Measurements from ENCODE around the gene USP34.
A peak's percentile ranks its signal among the peaks of the same experiment; 100 is the strongest.
"Not testable (repeated sequence)": the region's sequence is repeated elsewhere in the genome, so short reads cannot be mapped to it uniquely, and the experiment has no call there.

Gene USP34

DNA sequence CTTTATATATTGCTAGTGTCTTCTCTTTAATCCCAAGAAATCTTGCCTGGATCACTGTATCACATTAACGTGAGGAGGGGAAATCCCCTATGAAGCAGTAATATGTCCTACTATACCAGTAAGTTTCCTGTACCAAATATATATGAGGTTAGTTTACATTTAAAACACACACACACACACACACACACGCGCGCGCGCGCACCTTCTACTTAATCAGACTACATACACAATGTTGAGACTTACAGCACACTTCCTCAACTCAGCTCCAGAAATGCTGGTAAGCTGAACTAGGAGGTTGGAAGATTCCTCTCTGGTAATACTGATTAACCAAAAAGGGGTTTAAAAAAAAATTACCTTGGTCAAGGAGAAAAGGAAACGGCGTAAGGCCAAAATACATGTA, 49.3 kb downstream of the USP34 start:
- peak in 1 of 5 experiments; percentile 61 for DNase-seq

DNA sequence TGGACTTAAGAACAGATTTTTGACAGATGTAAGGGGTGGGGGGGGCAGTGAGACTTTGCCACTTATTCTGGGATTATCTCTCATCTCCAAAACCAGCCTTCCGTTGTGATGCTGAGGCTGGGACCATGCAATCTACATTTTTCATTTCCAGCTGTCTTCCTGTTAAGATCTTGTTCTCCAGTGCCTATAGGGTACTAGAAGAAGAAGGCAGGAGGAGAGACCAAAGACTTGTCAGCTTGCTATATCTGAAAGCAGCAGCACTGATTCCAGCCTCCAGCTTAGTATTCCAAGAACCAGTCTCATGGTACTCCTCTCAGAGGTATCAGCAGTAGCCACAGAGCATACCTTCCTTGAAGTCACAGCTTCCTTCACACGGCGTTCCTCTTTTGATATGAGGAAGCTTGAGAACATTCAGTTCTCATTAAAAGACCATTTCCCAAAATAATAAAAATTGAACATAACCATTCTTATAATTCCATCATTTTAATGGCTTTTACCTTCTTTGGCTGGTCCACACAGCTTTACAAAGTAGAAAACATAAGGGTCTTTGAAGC, 49.8 kb downstream of the USP34 start:
- DNase-seq, result no peak

DNA sequence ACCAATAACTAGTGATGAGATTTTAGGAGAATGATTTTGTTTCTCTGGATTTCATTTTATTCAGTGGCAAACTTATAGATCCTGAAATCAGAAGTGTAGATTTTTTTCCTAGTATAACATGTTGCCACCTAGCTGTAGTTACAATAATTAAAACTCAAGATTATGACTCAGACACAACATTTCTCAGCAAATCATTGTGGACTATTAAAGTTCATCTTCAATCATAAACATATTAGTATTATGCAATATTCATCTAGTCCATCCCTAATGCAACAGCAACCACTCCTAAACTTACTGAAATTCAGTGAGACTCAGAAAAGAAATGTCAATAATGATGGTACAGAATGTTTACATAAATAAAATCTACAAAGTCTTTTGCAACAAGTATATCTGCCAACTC, 51.3 kb downstream of the USP34 start:
- no peak for DNase-seq

DNA sequence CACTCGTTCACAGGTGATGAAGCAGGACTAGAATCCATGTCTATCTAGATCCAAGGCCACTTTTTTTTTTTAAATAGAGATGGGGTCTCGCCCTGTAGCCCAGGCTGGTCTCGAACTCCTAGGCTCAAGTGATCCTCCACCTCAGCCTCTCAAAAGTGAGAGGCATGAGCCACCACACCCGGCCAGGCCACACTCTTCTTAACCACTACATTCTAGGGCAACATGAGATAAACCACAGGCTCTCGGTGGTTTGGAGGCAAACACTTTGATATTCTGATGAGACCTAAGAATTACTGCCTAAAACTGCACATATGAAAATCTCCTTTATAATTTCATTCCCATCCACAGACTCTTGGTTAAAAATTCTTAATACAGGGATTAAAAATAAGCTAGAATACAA, 51.8 kb downstream of the USP34 start:
- DNase-seq, result peak in 2 of 5 experiments; percentile 12 to 74

DNA sequence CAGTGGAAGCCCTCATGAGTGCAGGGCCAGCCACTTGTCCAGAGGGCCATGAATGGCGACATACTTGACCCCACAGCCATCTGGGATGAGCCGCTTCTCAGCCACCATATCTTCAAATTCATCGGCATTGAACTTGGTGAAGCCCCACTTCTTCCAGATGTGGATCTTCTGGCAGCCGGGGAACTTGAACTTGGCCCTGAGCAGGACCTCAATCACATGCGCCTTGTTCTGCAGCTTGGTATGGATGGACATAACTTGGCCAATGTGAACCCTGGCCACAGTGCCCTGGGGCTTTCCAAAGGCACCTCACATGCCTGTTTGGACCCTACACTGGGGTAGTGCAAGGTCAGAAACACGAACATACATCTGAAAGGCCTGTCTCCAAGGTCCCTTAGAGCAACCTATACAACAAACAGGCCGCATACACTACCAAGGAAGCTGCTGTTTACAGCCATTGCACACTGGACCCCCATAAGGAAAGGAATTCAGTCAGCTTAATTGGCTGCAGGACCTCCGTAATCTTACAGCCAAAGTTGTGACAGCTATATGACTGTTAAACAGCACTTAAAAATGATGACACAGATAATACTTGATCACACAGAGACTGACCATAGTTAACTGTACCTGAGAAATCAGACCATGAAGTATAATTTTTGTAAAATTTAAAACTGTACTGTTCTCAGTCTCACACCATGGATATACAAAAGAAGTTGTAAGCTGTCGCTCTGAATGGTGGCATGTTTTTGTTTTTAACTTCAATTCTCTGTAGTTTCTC, 53.8 kb downstream of the USP34 start:
- no peak for DNase-seq

DNA sequence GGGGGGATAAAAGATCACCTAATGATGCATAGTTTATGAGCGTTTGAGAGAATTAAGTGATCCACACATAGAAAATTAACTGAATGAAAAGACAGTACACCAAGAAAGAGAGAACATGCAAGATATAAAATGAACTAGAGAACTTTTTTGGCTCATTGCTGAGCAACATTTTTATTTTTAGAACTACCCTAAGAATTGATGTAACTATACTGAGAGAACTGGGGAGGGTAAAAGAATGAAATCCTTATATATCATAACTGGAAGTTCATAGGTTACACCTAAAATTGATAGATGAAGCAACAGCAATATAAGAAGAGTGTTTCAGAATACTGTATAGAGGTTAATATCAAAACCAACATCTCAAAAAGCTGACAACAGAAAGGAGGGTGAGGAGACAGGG, 55.6 kb downstream of the USP34 start:
- no peak for DNase-seq

DNA sequence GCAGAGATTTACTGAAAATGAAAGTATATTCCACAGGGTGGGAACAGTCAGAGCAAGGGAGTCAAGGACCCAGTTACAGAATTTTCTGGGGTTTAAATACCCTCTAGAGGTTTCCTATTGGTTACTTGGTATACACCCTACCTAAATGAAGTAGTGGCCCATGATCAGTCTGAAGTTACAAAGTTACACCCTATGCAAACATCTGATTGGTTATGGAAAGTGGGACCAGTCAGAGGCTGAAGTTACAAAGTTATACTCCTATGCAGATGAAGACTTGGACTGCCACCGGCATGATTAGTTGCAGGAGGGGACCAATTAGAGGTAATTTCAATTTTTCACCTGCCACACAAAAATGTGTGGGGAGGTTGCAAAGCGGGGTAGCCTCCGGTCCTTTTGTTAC, 56.2 kb downstream of the USP34 start:
- DNase-seq, result no peak

DNA sequence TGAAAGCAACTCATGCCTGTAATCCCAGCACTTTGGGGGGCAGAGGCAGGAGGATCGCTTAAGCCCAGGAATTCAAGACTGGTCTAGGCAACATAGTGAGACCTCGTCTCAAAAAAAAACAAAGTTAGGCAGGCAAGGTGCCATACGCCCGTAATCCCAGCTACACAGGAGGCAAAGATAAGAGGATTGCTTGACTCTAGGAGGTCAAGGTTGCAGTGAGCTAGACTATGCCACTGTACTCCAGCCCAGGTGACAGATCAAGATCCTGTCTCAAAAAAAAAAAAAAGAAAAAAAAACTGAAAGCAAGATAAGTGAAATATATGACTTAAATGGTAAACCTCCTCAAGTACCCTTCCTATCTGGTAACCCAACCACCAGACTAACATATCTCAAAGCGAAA, 59.8 kb downstream of the USP34 start:
- peak in 1 of 5 experiments; percentile 2 for DNase-seq

DNA sequence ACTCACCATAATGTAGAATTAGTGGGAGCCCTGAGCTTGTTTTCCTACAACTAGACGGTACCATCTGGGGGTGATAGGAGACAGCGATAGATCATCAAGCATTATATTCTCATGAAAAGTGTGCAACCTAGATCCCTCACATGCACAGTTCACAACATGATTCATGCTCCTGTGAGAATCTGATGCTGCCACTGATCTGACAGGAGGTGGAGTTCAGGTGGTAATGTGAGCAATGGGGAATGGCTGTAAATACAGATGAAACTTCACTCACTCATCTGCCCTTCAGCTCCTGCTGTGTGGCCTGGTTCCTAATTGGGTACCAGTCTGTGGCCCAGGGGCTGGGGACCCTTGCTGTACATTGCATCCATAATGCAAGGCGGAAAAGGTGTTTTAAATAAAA, 60.7 kb downstream of the USP34 start:
- DNase-seq, result no peak

DNA sequence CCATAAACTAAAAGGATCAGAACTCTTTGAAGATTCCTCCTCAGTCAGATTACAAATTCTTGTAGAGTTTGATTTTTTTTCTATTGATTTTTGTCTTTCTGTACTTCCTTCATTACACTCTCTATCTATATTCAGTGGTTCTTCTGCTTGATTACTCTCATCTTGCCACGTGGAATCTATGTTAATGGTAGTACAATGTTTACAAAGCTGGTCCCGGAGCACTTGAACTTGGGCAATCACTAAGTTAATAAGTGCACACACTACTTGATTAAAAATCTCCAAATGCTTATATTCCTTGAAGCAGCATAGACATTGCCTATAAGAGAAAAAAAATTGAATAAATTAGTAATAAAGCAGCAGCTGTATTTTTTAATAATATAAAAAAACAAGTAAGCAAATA, 65.1 kb downstream of the USP34 start:
- no peak for DNase-seq

DNA sequence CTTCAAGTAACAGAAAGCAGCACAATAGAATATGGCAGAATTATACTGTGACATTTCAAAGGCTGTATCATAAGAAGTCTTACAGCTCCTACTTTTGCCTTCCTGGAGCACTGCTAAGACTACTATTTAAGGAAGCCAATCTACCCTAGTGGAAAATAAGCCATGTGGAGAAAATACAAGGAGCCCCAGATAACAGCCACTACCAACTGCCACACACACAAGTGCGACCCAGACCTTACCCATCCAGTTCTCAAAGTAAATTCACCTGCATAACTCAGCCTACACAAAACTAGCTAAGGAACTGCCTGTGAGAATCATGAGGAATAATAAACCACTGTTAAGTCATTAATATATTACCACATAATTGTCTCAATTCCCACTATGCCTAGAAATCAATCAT, 66.4 kb downstream of the USP34 start:
- DNase-seq, result no peak

DNA sequence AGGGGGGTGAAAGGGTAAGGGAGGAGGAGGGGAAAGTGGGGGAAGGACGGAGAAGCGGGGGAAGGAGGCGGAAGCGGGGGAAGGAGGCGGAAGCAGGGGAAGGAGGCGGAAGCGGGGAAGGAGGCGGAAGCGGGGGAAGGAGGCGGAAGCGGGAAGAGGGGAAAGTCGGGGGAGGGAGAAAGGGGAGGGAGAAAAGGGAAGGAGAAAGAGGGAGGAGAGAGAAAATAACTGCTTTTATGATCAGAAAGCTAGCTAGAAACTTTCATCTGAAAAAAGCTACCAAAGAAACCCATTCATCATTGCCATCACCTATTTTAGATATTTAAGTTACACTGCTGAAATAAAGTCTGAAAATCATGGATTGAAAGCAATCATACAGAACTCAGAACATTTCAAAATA, 72.5 kb downstream of the USP34 start:
- no peak for DNase-seq

DNA sequence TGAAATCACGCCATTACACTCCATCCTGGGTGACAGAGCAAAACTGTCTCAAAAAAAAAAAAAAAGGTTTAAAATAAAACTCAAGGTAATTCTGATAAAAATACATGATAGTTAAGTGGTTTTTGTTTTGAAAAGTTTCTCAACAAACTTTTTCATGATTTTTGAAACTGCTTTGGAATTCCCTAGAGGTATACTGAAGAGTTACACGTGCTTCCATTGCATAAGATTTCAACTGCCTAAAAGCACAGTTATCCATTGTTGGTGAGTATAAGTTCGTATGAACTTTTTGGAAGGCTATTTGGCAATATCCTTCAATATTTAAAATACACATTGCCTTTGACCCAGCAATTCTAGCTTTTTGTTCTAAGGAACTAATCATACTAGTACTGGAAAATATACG, 74.9 kb downstream of the USP34 start:
- DNase-seq, result no peak

DNA sequence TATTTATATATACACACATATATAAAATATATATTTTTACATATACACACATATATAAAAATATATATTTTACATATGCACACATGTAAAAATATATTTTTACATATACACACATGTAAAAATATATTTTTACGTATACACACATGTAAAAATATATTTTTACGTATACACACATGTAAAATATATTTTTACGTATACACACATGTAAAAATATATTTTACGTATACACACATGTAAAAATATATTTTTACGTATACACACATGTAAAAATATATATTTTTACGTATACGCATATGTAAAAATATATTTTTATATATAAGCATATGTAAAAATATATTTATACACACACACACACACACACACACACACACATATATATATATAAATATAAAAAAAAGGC, 83.3 kb downstream of the USP34 start:
- not testable (repeated sequence) for DNase-seq

DNA sequence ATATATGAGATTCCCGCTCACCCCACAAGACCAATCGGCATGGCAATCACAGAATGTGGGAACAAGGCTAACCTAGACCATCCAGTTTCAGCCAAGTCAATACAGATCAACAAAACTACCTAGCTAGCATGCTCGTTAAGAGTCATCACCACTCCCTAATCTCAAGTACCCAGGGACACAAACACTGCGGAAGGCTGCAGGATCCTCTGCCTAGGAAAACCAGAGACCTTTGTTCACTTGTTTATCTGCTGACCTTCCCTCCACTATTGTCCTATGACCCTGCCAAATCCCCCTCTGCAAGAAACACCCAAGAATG, 90.0 kb downstream of the USP34 start:
- not testable (repeated sequence) for DNase-seq

DNA sequence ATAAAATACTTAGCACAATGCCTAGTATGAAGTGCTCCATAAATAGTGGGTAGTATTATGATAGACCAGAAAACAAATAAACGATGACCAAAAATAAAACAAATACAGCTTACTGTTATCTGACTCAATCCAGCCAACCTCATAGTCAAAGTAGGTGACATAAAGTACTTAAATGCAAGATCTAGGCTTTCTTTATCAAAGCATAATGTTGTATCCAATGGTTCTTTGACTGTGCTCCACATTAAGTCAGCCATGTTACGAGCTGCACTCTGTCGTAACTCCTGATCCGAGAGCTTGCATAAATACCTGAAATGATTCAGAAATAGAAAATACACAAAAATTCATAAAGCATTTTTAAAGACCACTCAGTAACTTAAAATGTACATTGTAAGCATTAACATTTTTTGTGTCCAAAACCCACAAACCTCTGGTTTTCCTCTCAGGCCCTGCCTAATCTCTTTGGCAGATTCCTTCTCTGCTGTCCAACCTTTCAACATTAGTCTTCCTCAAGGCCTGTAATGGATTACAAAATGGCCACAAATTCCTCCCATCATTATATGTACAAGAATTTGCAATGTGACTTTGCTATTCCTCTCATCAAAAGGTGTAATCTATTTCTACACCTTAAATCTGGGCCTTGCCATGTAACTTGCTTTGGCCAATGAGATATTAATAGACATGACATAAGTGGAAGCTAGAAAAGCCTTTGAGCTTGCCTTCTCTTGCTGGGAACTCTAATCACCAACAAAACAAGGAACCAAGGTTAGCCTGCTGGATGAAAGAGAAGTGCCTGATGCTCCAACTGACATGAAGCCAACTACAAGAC, 90.6 kb downstream of the USP34 start:
- no peak for DNase-seq

DNA sequence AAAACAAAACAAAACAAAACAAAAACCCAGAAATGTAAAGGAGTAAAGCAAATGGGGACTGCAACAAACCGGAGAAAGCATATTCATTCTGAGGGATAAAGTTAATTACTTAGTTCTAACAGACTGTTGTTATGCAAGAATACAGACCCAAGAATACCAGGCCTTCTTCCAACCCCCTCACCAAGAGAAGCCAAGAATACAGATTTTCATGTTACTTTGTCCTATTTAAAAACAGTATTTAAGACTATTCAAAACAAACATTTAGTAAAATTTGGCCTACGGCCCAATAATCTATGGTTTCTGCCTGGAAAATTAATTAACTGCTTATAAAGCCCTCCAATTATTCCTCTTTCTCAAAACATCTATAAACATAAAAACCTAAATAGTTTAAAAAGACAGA, 91.4 kb downstream of the USP34 start:
- no peak for DNase-seq

DNA sequence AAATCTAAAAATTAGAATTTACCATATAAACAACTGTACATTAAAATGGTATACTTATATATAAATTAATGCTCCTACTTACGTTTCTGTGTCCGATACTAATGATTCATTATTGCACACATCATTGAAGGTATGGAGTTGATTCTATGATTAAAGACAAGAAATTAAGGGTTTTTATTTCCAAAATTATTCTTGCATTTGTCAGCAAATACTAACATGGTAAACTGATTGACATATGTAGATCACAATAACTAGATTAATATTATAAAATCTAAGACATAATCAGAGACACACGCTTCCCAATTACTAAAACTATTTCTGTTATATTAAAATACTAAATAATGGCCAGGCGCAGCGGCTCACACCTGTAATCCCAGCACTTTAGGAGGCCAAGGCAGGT, 92.6 kb downstream of the USP34 start:
- no peak for DNase-seq

DNA sequence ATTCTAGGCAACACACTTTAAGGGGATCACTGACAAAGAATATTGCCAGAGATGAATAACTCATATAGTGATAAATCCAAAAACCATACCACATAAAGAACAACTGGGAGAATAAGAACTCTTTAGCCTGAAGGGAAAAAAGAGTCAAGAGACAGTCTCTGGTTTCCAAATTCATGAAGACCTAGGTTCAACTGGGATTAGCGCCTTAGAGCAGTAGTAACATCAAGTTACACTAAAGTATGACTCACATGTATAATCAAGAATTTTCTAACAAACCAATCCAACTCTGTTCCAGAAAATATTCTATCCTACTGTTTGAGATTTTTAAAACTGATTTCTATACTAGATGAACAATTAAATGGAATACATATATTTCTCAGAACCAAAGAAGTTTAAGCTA, 93.8 kb downstream of the USP34 start:
- no peak for DNase-seq

DNA sequence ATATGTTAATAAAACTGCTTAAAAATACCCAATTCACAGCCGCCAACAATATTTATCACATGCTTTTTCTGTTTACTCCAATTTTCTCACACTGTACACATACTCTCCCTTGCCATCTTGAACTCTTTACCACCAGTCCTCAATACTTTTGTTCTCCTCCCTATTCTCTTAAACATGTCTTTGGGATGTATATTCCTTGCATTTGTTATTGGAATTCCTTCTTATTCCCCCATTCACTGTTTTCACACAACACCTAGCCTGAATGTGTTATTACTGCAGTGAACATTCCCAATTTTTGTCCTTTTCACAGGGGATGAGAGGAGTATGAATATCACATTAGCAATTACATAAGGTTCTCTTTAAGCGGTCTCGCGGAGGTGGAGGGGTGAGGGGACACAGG, 94.7 kb downstream of the USP34 start:
- DNase-seq, result no peak

DNA sequence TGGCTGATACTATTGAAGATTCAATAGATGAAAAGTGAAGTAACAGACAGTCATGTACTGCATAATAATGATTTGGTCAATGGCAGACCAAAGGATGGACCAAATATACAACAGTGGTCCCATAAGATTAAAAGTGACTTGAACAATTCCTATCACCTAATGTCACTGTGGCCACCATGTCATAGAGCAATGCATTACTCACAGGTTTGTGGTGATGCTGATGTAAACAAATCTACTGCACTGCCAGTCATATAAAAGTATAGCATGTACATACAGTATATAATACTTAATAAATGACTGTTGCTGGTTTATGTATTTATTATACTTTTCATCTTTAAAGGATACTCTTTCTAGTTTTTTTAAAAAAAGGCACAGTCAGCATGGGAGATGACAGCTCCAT, 99.9 kb downstream of the USP34 start:
- peak in 1 of 5 experiments; percentile 13 for DNase-seq

DNA sequence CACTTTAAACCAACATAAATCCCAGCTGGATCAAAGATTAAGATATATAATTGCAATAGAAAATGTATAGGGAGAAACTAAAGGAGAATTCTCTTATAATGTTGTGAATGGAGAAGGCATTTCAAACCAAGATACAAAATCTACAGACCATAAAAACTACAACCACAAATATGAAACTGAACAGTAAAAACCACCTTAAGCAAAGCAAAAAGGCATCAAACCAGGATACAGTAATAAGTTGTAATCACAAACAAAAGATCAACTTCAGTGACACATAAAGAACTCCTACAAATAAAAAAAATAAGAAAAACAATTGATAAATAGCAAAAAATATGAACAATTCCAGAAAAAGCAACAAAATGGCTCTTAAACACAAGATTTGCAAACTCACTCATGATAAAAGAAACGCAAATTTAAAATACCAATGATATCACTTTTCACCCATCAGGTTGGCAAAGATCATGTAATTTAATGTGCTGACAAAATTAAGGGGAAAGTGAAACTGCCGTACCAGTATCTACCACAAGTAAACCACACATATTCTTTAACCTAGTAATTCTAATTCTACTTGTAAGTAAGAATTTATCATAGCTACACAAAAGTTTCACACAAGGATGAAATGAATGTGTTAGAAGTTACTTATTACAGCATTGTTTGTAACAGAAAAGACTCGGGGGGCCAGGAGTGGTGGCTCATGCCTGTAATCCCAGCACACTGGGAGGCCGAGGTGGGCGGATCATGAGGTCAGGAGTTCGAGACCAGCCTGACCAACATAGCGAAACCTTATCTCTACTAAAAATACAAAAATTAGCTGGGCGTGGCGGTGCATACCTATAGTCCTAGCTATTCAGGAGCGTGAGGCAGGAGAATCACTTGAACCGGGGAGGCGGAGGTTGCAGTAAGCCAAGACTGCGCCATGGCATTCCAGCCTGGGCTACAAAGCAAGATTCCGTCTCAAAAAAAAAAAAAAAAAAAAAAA, 101.9 kb downstream of the USP34 start:
- peak in 2 of 5 experiments; percentile 13 to 83 for DNase-seq

DNA sequence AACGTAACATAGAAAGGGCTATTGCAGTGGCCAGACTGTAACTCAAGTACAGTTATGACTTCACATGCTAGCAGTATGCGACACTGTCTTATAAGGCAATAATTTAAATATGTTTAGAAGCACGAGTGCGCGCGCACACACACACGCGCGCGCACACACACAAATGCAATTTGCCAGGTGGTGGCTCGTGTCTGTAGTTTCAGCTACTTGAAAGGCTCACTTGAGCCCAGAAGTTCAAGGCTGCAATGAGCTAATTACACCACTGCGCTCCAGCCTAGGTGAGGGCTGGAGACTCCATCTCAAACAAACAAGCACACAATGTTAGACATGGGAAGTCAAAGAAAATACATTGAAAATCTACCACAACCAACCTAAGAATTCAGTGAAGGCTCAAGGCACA, 103.7 kb downstream of the USP34 start:
- DNase-seq, result no peak

Data from T-helper 2 cell (primary cell).